ENCODE data around the gene INTS6. TPM values are rescaled to one million over a fixed set of nuclear protein-coding genes. Genes with fewer than 3 reads are reported as not detected.

Gene INTS6
- total RNA-seq, 2 experiments from 2014 or later: 48.9 to 52.0 TPM

DNA sequence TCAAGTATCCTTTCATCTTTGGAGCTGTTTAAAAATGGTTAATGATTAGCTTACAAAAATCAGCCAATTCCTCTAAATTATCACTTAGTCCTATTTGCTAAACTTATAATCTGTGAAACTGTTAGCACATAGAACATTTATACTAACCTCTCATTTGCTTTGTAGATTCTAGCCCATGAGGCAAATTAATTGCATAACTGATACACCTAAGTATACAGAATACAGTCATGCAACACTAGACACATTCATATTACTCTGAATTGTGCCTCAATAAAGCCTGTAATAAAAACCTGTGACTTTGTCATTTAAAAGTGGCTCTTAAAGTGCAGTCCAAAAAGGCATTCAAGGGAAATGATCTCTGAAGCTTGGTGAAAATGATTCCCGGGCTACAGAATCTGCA lies 92.3 kb downstream of the INTS6 start:
- no peaks in the 10 kb centered on the region for H3K9me3 Mint-ChIP-seq (ENCODE audit: insufficient read depth)
- ChIA-PET POLR2A (interaction anchor here (0.7 to 1.0 kb wide), 3 partner anchors 44 to 93 kb away, joined by 3 to 5 read pairs (median 3); partner anchors contain the start of gene INTS6), CTCF (interaction anchor here (1.2 kb wide), 1 partner anchor 51 kb away, joined by 3 read pairs; no protein-coding TSS in a partner anchor)
- no peak for DNase-seq
- peaks cover 5% of the 10 kb centered on the region for H3K4me1 Mint-ChIP-seq (ENCODE audit: low read depth)
- no peak overlapping the region for H3K27ac Mint-ChIP-seq
- no peak for ATAC-seq
- peaks cover 35% of the 10 kb centered on the region for H3K36me3 Mint-ChIP-seq (ENCODE audit: low read depth)
- no peak overlapping the region for H3K4me3 Mint-ChIP-seq
- no peaks in the 10 kb centered on the region for H3K27me3 Mint-ChIP-seq (ENCODE audit: low read depth)

DNA sequence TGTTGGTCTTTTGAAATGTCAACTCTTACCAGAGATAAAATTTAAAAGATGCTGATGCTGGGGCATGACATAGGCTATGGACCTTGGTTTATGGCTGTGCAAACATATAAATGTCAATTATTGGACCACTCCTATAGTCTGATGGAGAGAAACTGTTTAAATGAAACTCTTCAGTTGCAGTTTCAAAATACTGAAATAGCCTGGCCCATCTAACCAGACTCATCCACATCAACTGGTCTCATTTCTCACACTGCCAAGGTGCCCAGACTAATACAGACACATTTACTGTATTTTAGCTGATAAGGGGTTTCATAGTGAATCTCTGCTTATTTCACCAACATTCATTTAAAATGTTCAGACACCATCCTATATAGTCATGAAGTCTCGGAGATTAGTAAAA lies 93.5 kb downstream of the INTS6 start:
- DNase-seq: no peak
- Mint-ChIP-seq H3K27me3 (ENCODE audit: low read depth) (no peaks in the 10 kb centered on the region), H3K4me1 (ENCODE audit: low read depth) (peaks cover under 1% of the 10 kb centered on the region), H3K9me3 (ENCODE audit: insufficient read depth) (no peaks in the 10 kb centered on the region), H3K27ac (no peak overlapping the region), H3K36me3 (ENCODE audit: low read depth) (peaks cover 26% of the 10 kb centered on the region), H3K4me3 (no peak overlapping the region)
- ChIA-PET POLR2A (interaction anchor here (1.0 kb wide), 2 partner anchors 45 to 94 kb away, joined by 3 to 5 read pairs; partner anchors contain the start of gene INTS6), CTCF (interaction anchor here (1.1 kb wide), 1 partner anchor 38 kb away, joined by 3 read pairs; no protein-coding TSS in a partner anchor)
- no peak for ATAC-seq

DNA sequence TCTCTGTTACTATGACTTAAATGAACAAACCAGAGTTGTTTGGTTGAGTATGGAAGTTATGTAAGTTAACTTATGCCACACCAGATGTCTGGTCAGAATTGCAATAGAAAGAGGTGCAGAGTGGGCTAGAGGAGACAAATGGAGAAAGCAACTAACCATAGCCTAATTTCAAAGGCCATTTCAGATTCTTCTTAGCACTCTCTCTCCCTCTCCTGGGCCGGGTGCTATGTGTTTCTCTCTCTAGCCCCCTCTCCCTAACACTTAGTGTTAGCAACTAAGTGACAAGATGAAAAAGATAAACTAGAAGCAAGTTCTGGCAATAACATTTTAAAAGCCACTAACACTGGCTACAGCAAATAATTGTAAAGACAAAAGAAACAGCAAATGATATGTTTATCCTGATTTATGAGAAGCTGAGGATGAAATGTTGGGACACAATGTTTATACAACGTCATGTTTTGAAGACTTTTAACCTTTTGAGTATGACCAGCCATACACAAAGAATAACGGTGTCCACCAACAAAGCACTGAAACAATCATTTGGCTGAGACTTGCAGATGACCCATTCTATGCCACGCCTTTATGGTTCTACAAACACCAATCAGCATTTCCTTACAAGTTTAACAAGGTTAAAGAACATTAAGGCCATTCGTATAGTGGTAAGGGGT lies 94.8 kb downstream of the INTS6 start:
- Mint-ChIP-seq H3K27ac (no peak overlapping the region), H3K9me3 (ENCODE audit: insufficient read depth) (no peaks in the 10 kb centered on the region), H3K36me3 (ENCODE audit: low read depth) (peaks cover 19% of the 10 kb centered on the region), H3K27me3 (ENCODE audit: low read depth) (no peaks in the 10 kb centered on the region), H3K4me3 (no peak overlapping the region), H3K4me1 (ENCODE audit: low read depth) (no peaks in the 10 kb centered on the region)
- POLR2A ChIA-PET: no interaction called here
- CTCF ChIA-PET: no interaction called here
- no peak for ATAC-seq
- no peak for DNase-seq

DNA sequence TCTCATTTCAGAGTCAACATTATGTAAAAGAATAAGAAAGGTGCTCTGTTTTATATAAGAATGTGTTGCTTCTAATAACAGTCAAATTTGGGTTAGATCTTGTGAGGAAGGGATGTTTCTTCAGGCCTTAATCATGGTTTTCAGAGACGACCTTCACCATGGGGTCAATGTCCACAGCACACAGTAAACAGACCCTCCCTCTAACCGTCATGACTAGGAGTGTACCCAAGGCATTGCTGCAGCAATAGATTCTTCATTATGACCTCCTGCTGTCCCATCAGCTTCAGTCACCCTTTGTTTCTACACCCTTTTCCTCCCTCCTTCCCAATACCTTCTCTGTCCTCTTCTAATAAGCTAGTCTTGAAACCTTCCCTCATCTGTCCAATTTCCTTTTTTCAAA lies 97.6 kb downstream of the INTS6 start:
- Mint-ChIP-seq H3K4me3 (no peak overlapping the region), H3K9me3 (ENCODE audit: insufficient read depth) (no peaks in the 10 kb centered on the region), H3K4me1 (ENCODE audit: low read depth) (no peaks in the 10 kb centered on the region), H3K36me3 (ENCODE audit: low read depth) (no peaks in the 10 kb centered on the region), H3K27me3 (ENCODE audit: low read depth) (no peaks in the 10 kb centered on the region), H3K27ac (no peak overlapping the region)
- DNase-seq: no peak
- ChIA-PET CTCF (interaction anchor here (0.6 kb wide), 1 partner anchor 69 kb away, joined by 3 read pairs; no protein-coding TSS in a partner anchor), POLR2A (no interaction called here)
- ATAC-seq: no peak

DNA sequence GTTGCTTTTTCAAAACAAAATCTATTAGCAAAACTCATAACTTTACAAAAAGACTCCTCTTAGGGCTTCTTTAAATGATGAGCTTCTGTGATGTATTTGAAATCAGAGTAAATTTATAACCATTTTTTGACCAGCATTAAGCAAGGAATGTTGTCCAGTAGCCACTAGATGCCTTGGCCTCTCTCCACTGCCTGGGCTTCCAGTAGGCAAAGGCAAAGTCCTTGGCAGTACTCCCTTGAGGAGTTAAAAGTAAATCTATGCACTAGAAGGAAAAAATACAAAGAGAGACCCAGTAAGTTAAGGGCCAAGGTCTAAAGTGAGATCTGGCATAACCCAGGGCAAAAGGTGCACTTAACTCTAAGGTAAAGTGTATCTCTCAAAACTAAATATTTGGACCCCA lies 103.8 kb downstream of the INTS6 start:
- DNase-seq (no peak), ATAC-seq (no peak)
- Mint-ChIP-seq H3K9me3 (ENCODE audit: insufficient read depth) (no peaks in the 10 kb centered on the region), H3K36me3 (ENCODE audit: low read depth) (no peaks in the 10 kb centered on the region), H3K4me3 (no peak overlapping the region), H3K27ac (no peak overlapping the region), H3K4me1 (ENCODE audit: low read depth) (no peaks in the 10 kb centered on the region), H3K27me3 (ENCODE audit: low read depth) (no peaks in the 10 kb centered on the region)
- POLR2A ChIA-PET: no interaction called here
- CTCF ChIA-PET: interaction anchor here (1.0 kb wide), 1 partner anchor 223 kb away, joined by 3 read pairs; no protein-coding TSS in a partner anchor

DNA sequence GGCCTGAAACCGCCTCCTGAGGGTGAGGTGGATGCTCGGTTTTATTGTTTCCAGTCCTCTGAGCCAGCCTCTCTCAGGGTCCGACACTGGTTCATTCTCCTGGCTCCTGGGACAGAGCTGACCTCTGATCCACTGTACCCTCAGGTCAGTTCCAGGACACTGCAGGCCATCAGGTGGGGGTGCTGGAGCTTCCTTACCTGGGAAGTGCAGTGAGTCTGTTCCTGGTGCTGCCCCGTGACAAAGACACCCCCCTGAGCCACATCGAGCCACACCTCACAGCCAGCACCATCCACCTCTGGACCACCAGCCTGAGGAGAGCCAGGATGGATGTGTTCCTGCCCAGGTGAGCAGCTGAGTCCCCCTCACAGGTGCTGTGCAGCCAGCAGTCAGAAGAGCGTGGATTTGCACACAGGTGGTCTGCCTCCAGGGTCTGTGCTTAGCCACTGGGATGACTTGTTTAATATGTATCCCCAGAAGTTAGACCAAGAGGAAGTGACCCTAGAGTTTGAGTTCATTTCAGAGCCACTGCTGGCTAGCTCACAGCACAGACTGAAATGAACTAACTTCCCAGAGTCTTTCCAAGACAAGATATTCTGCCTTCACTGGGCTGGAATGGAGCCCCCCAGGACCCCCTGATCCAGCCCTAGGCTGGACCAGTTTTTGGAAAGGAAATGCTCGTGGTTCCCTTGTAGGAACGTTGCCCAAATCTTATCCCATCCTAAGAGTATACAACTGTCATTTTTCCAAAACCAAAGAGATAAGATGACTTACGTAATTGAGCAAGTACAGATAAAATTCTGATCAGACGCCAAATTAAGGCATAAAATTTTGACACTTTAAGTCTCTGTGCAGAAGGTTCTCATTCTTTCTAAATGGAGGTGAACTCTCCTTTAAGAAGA lies 104.5 kb downstream of the INTS6 start:
- POLR2A ChIA-PET: interaction anchor here (0.6 kb wide), 1 partner anchor 296 kb away, joined by 5 read pairs; no protein-coding TSS in a partner anchor
- H3K27ac Mint-ChIP-seq: no peak overlapping the region
- no peaks in the 10 kb centered on the region for H3K36me3 Mint-ChIP-seq (ENCODE audit: low read depth)
- no peaks in the 10 kb centered on the region for H3K9me3 Mint-ChIP-seq (ENCODE audit: insufficient read depth)
- no peaks in the 10 kb centered on the region for H3K4me1 Mint-ChIP-seq (ENCODE audit: low read depth)
- no peak for DNase-seq
- ATAC-seq: no peak
- H3K4me3 Mint-ChIP-seq: no peak overlapping the region
- CTCF ChIA-PET: interaction anchor here (1.0 kb wide), 1 partner anchor 223 kb away, joined by 3 read pairs; no protein-coding TSS in a partner anchor
- no peaks in the 10 kb centered on the region for H3K27me3 Mint-ChIP-seq (ENCODE audit: low read depth)

DNA sequence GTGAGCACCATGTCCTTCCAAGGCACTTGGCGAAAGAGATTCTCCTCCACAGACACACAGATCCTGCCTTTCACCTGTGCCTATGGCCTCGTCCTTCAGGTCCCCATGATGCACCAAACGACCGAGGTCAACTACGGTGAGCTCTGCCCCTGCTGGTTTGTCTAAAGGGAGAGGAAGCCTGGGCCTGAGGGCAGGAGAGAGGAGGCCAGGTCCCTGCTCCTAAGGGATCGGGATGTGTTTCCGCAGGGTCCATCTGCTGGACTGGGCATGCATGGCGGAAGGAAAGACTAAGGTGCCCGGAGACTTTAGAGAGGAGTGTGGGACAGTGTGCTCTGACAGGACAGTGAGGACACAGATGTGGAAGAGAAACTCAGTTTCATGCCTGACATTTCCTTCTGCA lies 105.7 kb downstream of the INTS6 start:
- Mint-ChIP-seq H3K4me1 (ENCODE audit: low read depth) (no peaks in the 10 kb centered on the region), H3K9me3 (ENCODE audit: insufficient read depth) (no peaks in the 10 kb centered on the region), H3K27me3 (ENCODE audit: low read depth) (no peaks in the 10 kb centered on the region), H3K4me3 (no peak overlapping the region), H3K36me3 (ENCODE audit: low read depth) (no peaks in the 10 kb centered on the region), H3K27ac (no peak overlapping the region)
- DNase-seq (no peak), ATAC-seq (no peak)
- CTCF ChIA-PET: no interaction called here
- POLR2A ChIA-PET: interaction anchor here (0.6 kb wide), 1 partner anchor 56 kb away, joined by 4 read pairs; no protein-coding TSS in a partner anchor

DNA sequence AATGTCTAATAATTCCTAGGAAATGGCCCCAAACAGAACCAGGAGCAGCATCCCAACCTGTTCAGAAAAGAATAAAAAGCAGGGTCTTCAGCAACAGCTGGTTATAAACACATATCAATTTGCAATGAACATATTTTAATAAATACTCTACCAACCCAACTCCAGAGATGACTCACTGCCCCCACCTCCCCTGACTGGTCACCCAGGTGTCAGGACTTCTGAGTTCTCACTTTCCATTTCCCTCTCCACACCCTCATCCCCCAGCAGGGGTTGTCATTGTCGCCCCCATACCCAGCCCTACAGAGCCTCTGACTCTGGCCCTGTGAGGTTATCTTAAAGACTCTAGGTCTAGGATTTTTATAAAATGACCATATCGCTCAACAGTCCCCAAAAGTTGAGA lies 106.4 kb downstream of the INTS6 start:
- ChIA-PET CTCF (no interaction called here), POLR2A (interaction anchor here (0.6 kb wide), 1 partner anchor 56 kb away, joined by 4 read pairs; no protein-coding TSS in a partner anchor)
- Mint-ChIP-seq H3K4me1 (ENCODE audit: low read depth) (no peaks in the 10 kb centered on the region), H3K27ac (no peak overlapping the region), H3K4me3 (no peak overlapping the region), H3K27me3 (ENCODE audit: low read depth) (no peaks in the 10 kb centered on the region), H3K9me3 (ENCODE audit: insufficient read depth) (no peaks in the 10 kb centered on the region), H3K36me3 (ENCODE audit: low read depth) (no peaks in the 10 kb centered on the region)
- no peak for DNase-seq
- no peak for ATAC-seq

DNA sequence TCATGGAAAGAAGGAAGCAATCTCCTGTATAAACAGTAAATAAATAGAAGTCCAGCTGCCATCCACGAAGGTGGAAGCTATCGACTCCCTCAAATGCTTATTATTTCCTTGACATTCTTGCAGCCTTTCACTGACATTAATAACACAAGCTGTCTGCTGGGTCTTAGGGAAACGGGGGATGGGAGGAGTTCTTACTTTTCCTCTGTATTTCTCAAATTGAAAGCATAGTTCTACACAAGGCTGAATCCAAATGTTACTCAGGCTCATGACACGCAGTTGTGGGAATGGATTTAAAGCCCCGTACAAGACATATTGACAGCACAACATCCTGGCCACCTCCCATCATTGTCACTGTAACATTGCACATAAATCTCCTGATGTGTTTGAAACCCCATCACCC lies 109.4 kb downstream of the INTS6 start:
- Mint-ChIP-seq H3K36me3 (ENCODE audit: low read depth) (no peaks in the 10 kb centered on the region), H3K4me3 (no peak overlapping the region), H3K4me1 (ENCODE audit: low read depth) (no peaks in the 10 kb centered on the region), H3K27ac (no peak overlapping the region), H3K27me3 (ENCODE audit: low read depth) (no peaks in the 10 kb centered on the region), H3K9me3 (ENCODE audit: insufficient read depth) (no peaks in the 10 kb centered on the region)
- no peak for ATAC-seq
- ChIA-PET CTCF (no interaction called here), POLR2A (no interaction called here)
- no peak for DNase-seq

DNA sequence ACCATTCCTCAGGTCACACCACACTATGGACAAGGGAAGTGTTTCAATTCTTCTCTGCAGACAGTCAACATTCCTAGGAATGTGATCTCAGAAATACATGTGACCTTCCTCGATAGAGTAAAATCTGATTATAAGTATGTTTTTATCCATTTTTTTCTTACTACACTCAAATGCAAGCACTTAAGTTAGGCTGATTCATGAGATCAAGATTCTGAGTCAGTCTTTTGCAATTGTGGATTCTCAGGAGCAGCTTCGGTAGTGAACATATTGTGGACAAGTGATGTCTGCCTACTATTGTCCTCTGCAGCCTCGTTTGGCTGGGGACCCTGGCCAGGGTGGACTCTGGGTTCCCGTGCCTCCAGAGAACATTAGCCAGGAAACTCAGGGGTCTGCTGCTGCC lies 110.1 kb downstream of the INTS6 start:
- ChIA-PET POLR2A (no interaction called here), CTCF (no interaction called here)
- no peak overlapping the region for H3K27ac Mint-ChIP-seq
- no peak for DNase-seq
- H3K4me3 Mint-ChIP-seq: no peak overlapping the region
- H3K27me3 Mint-ChIP-seq (ENCODE audit: low read depth): peaks cover 3% of the 10 kb centered on the region
- H3K36me3 Mint-ChIP-seq (ENCODE audit: low read depth): no peaks in the 10 kb centered on the region
- no peak for ATAC-seq
- H3K9me3 Mint-ChIP-seq (ENCODE audit: insufficient read depth): no peaks in the 10 kb centered on the region
- H3K4me1 Mint-ChIP-seq (ENCODE audit: low read depth): no peaks in the 10 kb centered on the region

DNA sequence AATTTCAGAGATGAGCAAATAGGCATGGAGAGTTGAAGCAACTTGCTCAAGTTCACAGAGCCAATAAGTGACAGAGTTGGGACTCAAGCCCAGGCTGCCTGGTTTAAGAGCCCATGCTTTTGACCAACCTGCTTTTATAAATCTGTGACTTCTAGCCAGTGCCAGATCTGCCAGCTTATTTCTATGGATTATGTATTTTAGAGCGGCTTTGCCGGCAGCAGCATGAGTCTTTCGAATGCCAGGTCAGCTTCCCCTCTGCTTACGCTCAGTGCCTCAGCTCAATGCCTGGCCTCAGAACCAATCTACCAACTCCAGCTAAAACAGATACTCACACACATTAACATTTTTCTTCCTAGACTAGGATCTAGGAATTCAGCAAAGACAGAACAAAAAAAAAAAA lies 111.0 kb downstream of the INTS6 start:
- Mint-ChIP-seq H3K36me3 (ENCODE audit: low read depth) (no peaks in the 10 kb centered on the region), H3K9me3 (ENCODE audit: insufficient read depth) (no peaks in the 10 kb centered on the region), H3K27ac (no peak overlapping the region), H3K27me3 (ENCODE audit: low read depth) (peaks cover 3% of the 10 kb centered on the region), H3K4me1 (ENCODE audit: low read depth) (no peaks in the 10 kb centered on the region), H3K4me3 (no peak overlapping the region)
- DNase-seq (no peak), ATAC-seq (no peak)
- ChIA-PET CTCF (no interaction called here), POLR2A (no interaction called here)

DNA sequence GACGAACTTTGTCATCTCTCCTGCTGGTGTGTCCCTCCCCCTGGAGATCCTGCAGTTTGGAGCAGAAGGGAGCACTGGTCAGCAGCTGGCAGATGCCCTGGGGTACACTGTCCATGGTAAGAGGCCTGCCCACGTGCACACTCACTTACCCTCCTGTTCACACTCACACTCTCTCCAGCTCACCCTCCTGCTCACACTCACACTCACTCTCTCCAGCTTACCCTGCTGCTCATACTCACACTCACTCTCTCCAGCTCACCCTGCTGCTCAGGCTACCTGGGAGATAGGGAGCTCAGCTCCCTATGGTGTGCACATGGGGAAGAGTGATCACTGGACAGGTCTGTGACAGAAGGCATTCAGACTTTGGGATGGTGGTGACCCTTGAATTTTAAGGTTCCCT lies 111.6 kb downstream of the INTS6 start:
- DNase-seq (no peak), ATAC-seq (no peak)
- Mint-ChIP-seq H3K27me3 (ENCODE audit: low read depth) (peaks cover 3% of the 10 kb centered on the region), H3K4me1 (ENCODE audit: low read depth) (no peaks in the 10 kb centered on the region), H3K9me3 (ENCODE audit: insufficient read depth) (no peaks in the 10 kb centered on the region), H3K36me3 (ENCODE audit: low read depth) (no peaks in the 10 kb centered on the region), H3K27ac (no peak overlapping the region), H3K4me3 (no peak overlapping the region)
- POLR2A ChIA-PET: no interaction called here
- CTCF ChIA-PET: no interaction called here
